HG03139 (cell line): ENCODE results near the gene TOP1.
A peak's percentile ranks its signal among the peaks of the same experiment; 100 is the strongest.
"Not testable (repeated sequence)": the region's sequence is repeated elsewhere in the genome, so short reads cannot be mapped to it uniquely, and the experiment has no call there.

Experiments
- ATAC-seq: cut with Tn5 transposase; IDR thresholded peaks from one replicate; pipeline ENCODE4 v1.9.1; 2021; ENCODE audit not compliant: unreplicated experiment

Gene TOP1

GRCh38 chr20:41126719-41127118, 98.1 kb downstream of the TOP1 start:
- no peak for ATAC-seq

GRCh38 chr20:41128317-41128716, 99.7 kb downstream of the TOP1 start:
- ATAC-seq: not testable (repeated sequence)

GRCh38 chr20:41131594-41132387, 103.2 kb downstream of the TOP1 start:
- ATAC-seq: no peak

GRCh38 chr20:41132388-41132775, 103.8 kb downstream of the TOP1 start:
- not testable (repeated sequence) for ATAC-seq

DNA sequence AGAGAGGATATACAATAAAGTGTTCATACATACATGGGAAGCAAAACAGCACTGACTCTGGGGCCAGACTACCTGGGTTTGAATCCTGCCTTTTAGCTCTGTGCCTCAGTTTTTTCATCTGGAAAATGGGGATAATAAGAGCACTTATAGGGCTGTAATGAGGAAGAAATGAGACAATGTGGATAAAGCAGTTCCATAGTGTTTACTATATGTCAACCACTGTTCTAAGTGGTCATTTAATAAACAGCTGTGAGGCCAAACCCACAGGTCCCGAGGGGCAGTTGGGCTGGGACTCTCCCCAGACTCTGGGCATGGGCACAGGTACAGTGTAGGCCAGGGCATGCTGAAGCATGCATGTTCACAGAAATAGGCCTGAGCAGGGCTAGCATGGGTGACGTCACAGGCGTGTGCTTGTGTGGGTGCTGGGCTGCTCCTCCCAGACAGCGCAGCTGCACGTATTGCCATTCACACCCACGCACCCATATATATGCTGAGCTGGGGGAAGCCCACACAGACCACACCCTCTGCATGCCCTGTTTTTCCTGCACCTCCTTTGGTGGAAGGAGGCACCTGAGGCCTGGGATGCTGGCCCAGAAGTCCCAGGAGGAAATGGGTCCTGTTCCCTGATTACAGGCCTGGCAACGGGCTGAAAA, 105.2 kb downstream of the TOP1 start:
- ATAC-seq: no peak

DNA sequence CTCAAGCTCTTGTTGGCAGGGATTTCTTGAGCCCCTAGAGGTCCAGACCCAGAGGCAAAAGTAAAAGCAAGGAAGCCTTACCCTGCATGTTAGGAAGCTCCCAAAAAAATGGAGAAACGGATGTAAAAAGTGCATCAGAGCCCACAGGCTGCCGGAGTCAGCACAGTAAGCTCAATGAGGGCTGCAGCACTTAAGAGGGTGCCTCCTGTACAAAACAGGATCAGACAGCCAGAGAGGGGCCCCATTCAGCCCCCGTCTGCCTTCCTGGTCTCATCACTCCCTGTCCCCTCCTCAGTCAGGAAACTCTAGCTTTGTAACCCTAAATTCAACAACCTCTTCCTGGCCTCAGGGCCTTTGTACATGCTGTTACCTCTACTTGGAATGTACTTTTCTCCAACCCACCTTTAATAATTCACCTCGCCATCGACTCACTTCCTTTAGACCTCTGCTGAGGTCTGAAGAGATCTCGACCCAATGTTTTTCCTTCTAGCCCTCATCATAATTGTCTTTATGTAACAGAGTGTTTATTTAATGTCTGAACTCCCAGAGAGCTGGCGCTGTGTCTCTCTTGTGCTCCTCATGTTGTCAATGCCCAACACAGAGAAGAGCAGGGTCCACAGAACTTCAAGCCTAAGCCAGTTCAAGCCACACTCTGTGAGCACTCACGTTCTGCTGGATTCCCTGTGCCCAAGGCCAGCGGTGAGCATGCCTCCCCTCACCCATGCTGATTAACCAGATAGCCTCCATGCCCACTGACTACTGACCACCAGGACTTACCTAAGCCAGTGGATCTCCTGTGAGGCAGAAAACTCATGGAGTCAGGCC, 106.0 kb downstream of the TOP1 start:
- no peak for ATAC-seq

DNA sequence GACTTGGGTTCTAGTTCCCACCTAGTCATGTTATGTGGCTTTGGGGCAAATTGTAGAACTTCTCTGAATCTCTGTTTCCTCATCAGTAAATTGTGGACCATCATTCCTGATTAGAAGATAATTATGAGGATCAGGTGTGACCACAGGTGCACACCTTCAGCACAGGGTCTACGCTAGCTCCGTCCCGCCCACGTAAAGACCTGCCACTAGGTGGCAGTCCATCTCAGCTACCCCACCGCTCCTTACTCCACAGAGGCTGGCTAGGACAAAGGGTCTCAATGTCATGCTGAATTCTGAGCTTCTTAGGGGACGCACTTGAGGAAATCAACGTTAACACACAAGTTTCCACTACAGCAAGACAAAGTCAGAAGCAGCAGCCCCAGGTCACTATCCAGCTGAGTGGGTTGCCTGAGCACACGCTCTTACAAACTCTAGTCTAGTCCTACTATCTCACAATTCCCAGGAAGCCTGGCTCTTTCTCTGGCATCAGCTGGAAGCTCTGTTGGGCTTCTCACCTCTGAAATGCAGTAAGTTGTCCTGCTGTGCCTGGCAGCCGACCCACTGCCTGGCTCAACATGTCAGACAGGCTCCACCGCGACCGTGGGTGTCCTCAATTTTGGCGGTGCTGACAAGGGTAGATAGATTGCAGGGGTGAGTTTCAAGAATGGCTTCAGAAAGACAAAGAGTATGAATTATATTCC, 106.7 kb downstream of the TOP1 start:
- no peak for ATAC-seq

DNA sequence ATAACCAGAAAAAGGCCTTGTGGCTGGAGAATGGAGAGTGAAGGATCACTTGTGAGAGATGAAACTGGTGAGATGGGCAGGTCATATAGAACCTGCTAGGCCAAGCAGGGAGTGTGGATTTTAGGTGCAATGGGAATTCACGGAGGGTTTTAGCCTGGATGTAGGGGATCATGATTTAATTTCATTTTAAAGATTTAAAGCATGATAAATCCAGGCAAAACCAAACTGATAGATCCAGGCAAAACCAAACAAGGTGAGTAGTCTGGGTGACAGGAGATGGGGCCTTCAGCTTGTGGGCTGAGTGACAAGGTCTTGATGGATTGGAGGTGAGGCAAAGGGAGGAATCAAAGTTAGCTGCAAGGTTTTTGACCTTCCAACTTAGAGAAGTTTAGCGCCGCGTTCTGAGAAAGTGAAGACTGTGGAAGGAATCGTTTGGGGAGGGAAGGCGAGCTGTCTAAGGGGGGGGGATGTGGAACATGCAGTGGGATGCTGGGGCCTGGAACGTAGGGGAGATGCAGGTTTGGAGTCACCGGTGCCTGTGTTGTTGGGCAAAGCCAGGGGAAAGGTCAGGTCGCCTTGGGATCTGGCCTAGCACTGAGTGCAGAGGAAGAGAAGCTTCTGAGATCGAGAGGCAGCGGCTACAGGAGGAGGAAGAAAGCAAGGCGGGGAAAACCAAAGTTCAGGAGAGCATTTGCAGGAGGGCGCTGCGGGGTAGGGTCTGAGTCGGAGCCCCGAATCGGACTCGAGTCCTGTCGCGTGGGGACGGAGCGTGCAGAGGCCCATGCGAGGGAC, 107.5 kb downstream of the TOP1 start:
- no peak for ATAC-seq

DNA sequence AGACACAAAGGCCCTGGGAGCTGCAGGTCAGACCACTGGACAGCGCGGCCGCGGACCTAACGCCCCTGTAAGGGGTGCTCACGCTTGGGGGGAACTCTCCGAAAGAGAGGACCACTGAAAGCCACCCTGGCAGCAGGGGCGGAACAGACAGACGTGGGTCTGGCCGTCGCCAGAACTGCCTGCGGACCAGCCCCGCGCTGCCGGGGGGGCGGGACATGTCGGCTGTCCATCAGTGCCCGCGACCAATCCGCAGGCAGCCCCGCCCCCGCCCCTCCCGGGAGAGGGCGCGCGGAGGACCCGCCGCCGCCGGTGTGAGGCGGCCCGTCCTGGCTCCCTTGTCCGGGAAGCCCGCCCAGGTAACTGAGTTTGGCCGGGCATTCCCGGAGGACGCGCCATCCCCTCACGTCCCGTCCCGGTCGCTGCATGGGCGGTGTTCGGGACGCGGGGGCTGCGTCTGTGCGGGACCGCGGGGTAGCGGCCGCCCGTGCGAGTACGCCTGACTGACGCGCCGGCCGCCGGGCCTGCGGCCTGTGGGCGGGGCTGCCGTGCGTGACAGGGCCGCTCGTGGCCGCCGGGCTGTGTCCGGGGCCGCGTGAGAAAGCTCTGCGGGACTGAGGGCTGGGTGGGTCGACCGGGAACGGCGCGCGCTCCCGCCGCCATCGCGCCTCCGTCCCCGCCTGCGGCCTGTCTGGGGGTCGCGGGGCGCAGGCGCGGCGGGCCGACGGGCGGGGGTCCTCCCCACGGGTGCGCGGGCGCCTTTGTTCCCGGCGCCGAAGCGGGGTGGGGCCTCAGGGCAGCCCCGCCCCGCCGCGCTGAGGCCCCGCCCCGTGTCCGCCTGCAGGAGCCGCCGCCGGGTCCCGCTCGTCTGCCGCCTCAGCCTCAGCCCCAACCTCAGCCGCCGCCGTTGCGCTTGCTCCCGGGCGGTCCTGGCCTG, 108.3 kb downstream of the TOP1 start, which contains the start of gene PLCG1:
TSS of gene PLCG1 (plus strand) at position 864 of the 934 bp plus-strand sequence. CDS start 99 bp downstream, outside the sequence.
- peak; percentile 55 for ATAC-seq

- peak; percentile 21 for ATAC-seq
These were observed 109.2 kb downstream of the TOP1 start for GRCh38 chr20:41137614-41138474.

DNA sequence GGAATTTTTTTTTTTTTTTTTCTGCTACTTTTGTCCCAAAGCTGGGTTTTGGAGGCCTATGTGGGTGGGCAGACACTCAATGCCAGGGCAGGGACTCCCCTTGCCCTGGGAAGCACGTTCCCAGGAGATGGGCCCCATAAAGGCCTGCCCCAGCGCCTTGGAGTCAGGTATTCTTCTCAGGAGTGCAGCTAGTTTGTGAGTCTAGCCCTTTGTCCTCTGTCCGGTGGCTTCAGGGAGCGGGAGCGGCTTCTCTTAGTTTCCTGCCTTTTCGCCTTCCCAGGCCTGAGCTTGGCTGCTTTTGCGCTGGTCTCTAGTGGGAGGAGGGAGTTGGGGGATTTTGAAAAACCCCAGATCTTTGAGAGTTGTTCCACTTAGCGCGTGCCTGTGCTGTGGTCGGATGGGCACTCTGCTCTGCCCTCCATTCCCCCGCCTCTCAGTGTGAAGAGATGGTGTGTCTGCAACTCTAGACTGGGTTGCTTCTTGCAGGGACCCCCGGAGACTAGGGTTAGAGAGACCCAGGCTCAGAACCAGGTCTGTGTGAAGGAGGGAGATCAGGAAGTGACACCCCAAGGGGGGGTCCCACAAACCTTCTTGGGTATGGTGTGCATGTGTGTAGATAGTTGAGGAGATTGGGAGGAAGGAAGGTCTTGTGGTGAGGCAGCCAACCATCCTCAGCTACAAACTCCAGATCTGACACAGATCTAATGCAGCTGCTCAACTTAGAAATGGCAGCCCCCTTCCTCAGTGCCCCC, 110.0 kb downstream of the TOP1 start:
- ATAC-seq: no peak

DNA sequence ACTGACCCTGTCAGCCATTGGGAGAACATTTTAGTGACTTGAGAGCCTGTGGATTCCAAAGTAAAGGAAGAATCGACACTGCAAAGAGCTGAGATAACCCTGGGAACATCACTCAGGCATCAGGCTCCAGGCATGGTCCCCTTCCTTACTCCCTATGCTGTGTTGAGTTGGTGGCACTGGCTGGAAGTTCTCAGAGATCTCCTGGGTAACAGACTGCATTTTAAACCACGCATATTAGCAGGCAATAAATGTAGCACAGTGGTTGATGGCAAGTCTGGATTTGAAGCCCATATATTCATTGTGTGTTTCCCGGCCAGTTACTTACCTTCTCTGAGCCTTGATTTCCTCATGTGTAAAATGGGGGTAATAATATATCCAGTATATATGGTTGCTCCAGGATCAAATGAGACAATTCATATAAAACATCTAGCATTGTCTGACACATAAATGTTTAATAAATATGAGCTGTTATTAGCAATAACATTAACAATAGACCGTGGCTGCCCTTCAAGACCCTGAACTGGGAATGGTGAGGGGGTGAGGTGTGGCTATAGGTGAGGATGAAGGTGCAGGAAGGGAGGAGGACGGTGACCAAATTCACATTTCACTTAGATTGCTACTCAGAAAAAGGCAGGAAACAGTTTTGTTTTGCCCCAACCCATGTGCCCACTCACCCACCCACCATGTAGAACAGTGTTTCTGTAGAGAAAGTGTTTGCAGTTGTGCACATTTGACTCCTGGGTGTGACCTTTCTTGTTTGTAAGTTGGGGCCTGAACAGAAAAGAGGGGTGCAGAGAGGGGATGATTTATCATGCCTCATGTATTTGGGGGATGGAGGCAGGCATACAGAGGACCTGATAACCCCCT, 110.8 kb downstream of the TOP1 start:
- ATAC-seq: no peak

DNA sequence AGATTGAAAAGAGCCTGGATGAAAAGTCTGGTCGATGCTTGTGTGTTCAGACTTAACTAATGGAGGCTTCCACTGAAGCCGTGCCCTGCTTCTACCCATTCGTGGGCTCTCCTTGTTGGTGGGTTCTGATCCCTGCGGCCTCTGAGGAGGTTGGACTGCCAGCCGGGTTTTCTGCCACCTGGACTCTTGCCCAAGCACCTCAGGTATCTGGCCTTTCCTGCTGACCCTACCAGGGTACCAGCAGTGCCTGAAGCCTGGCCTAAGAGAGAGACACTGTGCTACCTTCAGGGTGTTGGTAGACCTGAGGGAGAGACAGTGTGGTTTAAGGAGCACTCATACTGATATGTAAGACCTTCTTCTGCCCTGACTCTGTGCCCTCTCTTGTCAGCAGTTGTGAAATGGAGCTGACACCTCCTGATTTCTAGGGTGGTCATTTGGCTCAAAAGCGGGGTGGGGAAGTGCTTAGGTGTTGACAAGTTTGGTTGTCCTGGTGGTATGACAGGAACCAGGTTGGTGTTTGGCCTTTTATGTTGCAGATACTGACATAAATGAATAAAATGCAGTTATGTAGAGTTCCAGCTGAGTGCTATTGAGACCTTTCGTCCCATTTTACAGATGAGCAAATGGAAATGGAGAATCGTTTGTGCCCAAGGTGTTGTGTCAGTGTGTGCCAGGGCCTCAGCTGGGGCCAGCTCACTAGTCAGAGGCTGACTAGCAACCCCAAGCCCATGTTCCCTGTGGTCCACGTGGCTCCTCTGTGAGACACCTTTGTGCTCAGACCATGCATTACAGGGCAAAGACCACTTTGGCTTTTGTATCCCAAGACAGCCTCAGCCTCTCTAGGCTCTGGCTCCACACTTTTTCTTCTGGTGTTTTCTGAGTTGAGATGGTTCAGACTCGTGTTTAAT, 111.9 kb downstream of the TOP1 start:
- ATAC-seq: no peak

- no peak for ATAC-seq
These were observed 112.7 kb downstream of the TOP1 start for GRCh38 chr20:41141153-41141815.

DNA sequence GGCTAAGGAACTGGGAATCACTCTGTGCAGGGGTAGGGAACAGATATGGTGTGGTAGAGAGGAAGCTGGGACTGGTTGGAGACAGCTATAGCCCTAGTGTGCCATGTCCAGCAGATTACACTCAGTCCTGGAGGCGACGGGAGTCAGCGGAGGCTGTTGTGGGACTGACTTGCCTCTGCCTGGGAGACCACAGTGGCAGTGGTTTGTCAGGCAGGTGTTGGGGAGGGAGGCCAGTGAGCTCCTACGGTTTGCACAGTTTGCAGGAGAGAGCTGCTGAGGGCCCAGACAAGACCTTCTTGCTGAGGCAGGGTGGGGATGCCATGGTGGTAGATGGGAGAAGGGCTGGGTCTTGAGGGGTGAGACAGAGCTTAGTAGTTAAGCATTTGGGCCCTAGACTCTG, 113.6 kb downstream of the TOP1 start:
- ATAC-seq: no peak
